ENCODE measurements around the gene NATD1.
"Not testable (repeated sequence)": the region's sequence is repeated elsewhere in the genome, so short reads cannot be mapped to it uniquely, and the experiment has no call there.

Gene NATD1

GRCh38 chr17:21231533-21231932 lies 21.7 kb downstream of the NATD1 start:
- Mint-ChIP-seq H3K9me3 (peaks cover 7% of the 10 kb centered on the region), H3K36me3 (ENCODE audit: low read depth) (peaks cover 9% of the 10 kb centered on the region), H3K27me3 (no peaks in the 10 kb centered on the region), H3K4me1 (ENCODE audit: low read depth) (no peaks in the 10 kb centered on the region), H3K4me3 (no peak overlapping the region), H3K27ac (no peak overlapping the region)

GRCh38 chr17:21228845-21229244 lies 24.4 kb downstream of the NATD1 start:
- Mint-ChIP-seq H3K27ac (no peak overlapping the region), H3K27me3 (no peaks in the 10 kb centered on the region), H3K4me1 (ENCODE audit: low read depth) (no peaks in the 10 kb centered on the region), H3K9me3 (peaks cover 7% of the 10 kb centered on the region), H3K4me3 (no peak overlapping the region), H3K36me3 (ENCODE audit: low read depth) (peaks cover 5% of the 10 kb centered on the region)

GRCh38 chr17:21228111-21228510 lies 25.1 kb downstream of the NATD1 start:
- H3K36me3 Mint-ChIP-seq (ENCODE audit: low read depth): peaks cover 6% of the 10 kb centered on the region

GRCh38 chr17:21227277-21227676 lies 25.9 kb downstream of the NATD1 start:
- not testable (repeated sequence) for H3K9me3 Mint-ChIP-seq; H3K27ac Mint-ChIP-seq; H3K4me1 Mint-ChIP-seq (ENCODE audit: low read depth); H3K4me3 Mint-ChIP-seq; H3K27me3 Mint-ChIP-seq; H3K36me3 Mint-ChIP-seq (ENCODE audit: low read depth)

More at GRCh38 chr17:21228111-21228510, 25.1 kb downstream of the NATD1 start:
- Mint-ChIP-seq H3K27me3 (no peaks in the 10 kb centered on the region), H3K4me1 (ENCODE audit: low read depth) (no peaks in the 10 kb centered on the region), H3K9me3 (peaks cover 7% of the 10 kb centered on the region), H3K27ac (no peak overlapping the region), H3K4me3 (no peak overlapping the region)

- H3K4me3 Mint-ChIP-seq: no peak overlapping the region
Observed at GRCh38 chr17:21223086-21223485, 30.1 kb downstream of the NATD1 start.

DNA sequence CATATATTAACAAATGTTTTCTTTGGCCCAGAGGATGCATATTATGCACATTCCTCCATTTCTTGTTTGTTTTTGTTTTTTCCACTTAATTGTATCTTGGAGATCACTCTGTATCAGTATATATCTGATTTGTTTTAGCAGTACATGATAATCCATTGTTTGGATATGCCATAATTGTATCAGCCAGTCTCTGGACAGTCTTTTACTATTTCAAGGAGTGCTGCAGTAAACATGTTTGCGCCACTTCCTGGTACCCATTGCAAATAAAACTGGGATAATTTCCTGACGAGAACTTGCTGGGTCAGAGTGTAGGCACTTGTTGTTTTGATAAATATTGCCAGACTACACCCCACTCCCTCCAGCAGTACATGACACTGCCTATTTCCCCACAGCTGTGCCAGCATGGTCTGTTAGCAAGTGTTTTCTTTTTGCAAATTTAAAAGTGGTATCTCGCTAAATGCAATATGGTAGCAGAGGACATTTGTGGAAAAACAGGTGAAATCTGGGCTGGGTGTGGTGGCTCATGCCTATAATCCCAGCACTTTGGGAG lies 34.3 kb downstream of the NATD1 start:
- peaks cover 35% of the 10 kb centered on the region for H3K4me1 Mint-ChIP-seq (ENCODE audit: low read depth)
- H3K9me3 Mint-ChIP-seq: no peaks in the 10 kb centered on the region
- H3K27me3 Mint-ChIP-seq: no peaks in the 10 kb centered on the region
- H3K36me3 Mint-ChIP-seq (ENCODE audit: low read depth): peaks cover 41% of the 10 kb centered on the region
- no peak overlapping the region for H3K27ac Mint-ChIP-seq
- no peak overlapping the region for H3K4me3 Mint-ChIP-seq

More at GRCh38 chr17:21223086-21223485, 30.1 kb downstream of the NATD1 start:
- no peaks in the 10 kb centered on the region for H3K27me3 Mint-ChIP-seq
- H3K36me3 Mint-ChIP-seq (ENCODE audit: low read depth): peaks cover 27% of the 10 kb centered on the region
- no peaks in the 10 kb centered on the region for H3K9me3 Mint-ChIP-seq
- H3K4me1 Mint-ChIP-seq (ENCODE audit: low read depth): peaks cover 2% of the 10 kb centered on the region
- no peak overlapping the region for H3K27ac Mint-ChIP-seq

DNA sequence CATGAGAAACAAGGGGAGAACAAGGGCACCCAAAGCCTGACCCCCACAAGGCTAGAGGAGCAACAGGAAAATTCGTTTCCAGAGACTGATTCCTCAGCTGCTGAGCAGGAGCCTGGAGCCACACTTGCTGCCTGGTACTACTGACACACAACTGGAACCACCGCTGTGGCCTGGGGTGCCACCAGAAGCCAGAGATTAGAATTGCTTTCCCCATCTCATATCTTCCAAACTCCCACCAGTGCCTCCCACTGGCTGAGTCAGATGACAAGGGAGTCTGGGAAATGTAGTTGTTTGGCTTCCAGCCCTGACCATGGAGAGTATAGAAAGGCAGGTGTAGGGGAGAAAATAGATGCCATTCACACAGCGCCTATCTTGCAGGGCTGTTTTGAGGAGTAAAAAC lies 35.1 kb downstream of the NATD1 start:
- Mint-ChIP-seq H3K36me3 (ENCODE audit: low read depth) (peaks cover 41% of the 10 kb centered on the region), H3K4me3 (no peak overlapping the region), H3K4me1 (ENCODE audit: low read depth) (peaks cover 40% of the 10 kb centered on the region), H3K27me3 (no peaks in the 10 kb centered on the region), H3K9me3 (no peaks in the 10 kb centered on the region), H3K27ac (no peak overlapping the region)

- Mint-ChIP-seq H3K36me3 (ENCODE audit: low read depth) (peaks cover 36% of the 10 kb centered on the region), H3K4me3 (no peak overlapping the region), H3K9me3 (no peaks in the 10 kb centered on the region), H3K27ac (peak overlapping the region; percentile 32), H3K4me1 (ENCODE audit: low read depth) (peaks cover 47% of the 10 kb centered on the region), H3K27me3 (no peaks in the 10 kb centered on the region)
Observed at GRCh38 chr17:21217346-21217745, 35.9 kb downstream of the NATD1 start.

DNA sequence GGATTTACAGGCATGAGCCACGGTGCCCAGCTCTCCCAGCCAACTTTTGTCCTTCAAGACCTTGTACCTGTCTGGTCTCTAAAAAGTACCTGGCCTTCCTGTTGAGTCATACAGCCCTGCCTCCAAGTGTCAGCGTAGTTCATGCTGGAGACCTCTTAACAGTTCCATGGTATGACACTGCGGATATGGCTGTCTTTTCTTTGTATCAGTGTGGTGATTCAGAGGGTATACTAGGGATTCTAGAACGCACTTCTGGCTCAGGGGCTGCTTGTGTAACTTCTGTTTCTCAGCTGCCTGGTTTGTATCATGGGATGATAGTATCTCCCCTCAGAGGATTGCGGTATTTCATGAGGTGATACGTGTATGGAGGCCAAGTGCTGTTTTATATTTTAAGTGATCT lies 37.3 kb downstream of the NATD1 start:
- Mint-ChIP-seq H3K36me3 (ENCODE audit: low read depth) (peaks cover 22% of the 10 kb centered on the region), H3K4me1 (ENCODE audit: low read depth) (peaks cover 61% of the 10 kb centered on the region), H3K4me3 (peak overlapping the region; percentile 97), H3K9me3 (no peaks in the 10 kb centered on the region), H3K27ac (no peak overlapping the region), H3K27me3 (no peaks in the 10 kb centered on the region)

- H3K36me3 Mint-ChIP-seq (ENCODE audit: low read depth): peaks cover 23% of the 10 kb centered on the region
- peak overlapping the region; percentile 97 for H3K4me3 Mint-ChIP-seq
- H3K27me3 Mint-ChIP-seq: no peaks in the 10 kb centered on the region
- peaks cover 71% of the 10 kb centered on the region for H3K4me1 Mint-ChIP-seq (ENCODE audit: low read depth)
- H3K27ac Mint-ChIP-seq: peak overlapping the region; percentile 70
- no peaks in the 10 kb centered on the region for H3K9me3 Mint-ChIP-seq
Observed at GRCh38 chr17:21214777-21215541, 38.3 kb downstream of the NATD1 start.

DNA sequence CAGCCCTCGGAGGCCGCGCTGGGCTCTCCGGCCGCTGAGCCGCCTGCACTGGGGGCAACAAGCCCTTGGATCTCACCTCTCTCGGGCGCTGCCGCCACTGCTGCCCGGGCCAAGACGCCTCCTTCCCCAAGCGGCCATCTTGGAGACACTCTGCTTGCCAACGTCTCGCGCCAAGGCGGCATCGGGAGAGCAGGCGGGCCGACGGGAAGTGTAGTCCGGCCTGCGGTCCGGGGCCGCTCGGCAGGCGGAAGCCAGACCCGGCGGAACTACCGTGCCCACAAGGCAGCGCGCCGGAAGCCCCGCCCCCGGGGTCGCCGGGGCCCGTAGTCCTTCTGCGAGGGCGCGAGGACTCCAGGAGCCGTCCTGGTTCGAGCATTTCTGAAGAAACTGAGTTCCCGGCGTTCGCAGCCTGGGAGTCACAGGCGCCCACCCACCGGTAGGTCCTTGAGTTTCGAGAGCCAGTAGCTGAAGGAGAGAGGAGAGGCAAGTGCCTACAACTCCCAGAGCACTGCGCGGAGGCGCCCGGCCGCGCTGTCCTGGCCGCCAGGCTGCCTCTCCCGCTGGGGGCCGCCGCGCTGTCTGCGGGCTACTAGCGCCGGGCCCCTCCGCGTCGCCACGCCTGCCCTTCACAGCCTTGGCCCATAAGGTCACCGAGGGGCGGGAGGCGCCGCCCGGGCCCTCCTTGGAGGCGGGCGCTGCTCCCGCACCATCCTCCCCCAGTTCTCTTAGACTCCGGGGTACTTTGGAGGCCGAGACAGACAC lies 39.0 kb downstream of the NATD1 start, which contains the start of gene TMEM11:
TSS of gene TMEM11 (minus strand) at position 147 of the 762 bp plus-strand sequence. CDS start at position 138, 9 bp downstream.
- peak within 1 kb of the TSS; percentile 97 for H3K4me3 Mint-ChIP-seq
- no peaks in the 10 kb centered on the region for H3K9me3 Mint-ChIP-seq
- peaks cover 25% of the 10 kb centered on the region for H3K36me3 Mint-ChIP-seq (ENCODE audit: low read depth)
- H3K27me3 Mint-ChIP-seq: no peaks in the 10 kb centered on the region
- peaks cover 71% of the 10 kb centered on the region for H3K4me1 Mint-ChIP-seq (ENCODE audit: low read depth)
- H3K27ac Mint-ChIP-seq: peak within 1 kb of the TSS; percentile 92

GRCh38 chr17:21213638-21214014 lies 39.6 kb downstream of the NATD1 start:
- Mint-ChIP-seq H3K4me3 (peak overlapping the region; percentile 97), H3K27me3 (no peaks in the 10 kb centered on the region), H3K36me3 (ENCODE audit: low read depth) (peaks cover 24% of the 10 kb centered on the region), H3K27ac (peak overlapping the region; percentile 92), H3K9me3 (no peaks in the 10 kb centered on the region), H3K4me1 (ENCODE audit: low read depth) (peaks cover 71% of the 10 kb centered on the region)

- Mint-ChIP-seq H3K9me3 (no peaks in the 10 kb centered on the region), H3K4me1 (ENCODE audit: low read depth) (peaks cover 69% of the 10 kb centered on the region), H3K36me3 (ENCODE audit: low read depth) (peaks cover 25% of the 10 kb centered on the region), H3K4me3 (peak overlapping the region; percentile 97), H3K27ac (peak overlapping the region; percentile 92), H3K27me3 (no peaks in the 10 kb centered on the region)
Observed at GRCh38 chr17:21212826-21213637, 40.2 kb downstream of the NATD1 start.

DNA sequence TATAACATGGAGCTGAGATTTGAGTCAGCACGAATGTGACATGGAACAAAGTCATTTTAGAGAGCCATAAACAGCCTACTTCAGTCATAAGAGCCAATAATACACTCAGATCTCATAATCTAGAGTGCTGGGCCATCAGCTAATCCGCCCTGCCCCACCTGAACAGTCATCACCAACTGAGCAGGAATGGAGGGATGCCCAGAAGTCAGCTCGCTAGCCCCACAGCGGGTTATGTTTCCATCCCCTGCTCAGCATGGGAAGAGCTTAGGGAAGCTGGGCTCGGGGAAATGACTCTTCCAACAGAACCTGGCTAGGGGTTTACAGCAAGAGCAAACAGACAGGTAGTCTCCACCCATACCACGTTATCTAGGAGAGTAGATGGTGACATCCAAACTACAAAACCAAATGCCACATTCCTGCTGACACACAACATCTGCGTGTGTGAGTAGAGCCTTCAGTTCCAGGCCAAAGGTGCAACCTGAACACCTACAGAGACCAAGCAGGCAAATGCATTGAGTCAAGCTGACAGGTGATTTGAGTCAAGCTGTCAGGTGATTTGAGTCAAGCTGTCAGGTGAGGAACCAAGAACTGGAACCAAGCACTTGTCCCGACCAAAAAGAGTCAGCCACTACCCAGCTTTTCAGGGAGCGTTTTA lies 41.3 kb downstream of the NATD1 start:
- Mint-ChIP-seq H3K36me3 (ENCODE audit: low read depth) (peaks cover 16% of the 10 kb centered on the region), H3K27ac (peak overlapping the region; percentile 49), H3K27me3 (no peaks in the 10 kb centered on the region), H3K4me1 (ENCODE audit: low read depth) (peaks cover 58% of the 10 kb centered on the region), H3K4me3 (peak overlapping the region; percentile 97), H3K9me3 (no peaks in the 10 kb centered on the region)

Data from stimulated activated naive CD8-positive, alpha-beta T cell treated with anti-CD3 and anti-CD28 coated beads, Interleukin-15, Interleukin-2, amounts not matched to agents 100 ng/mL and 50 ng/mL, for 24 hours (primary cell).